Suppressor macrophage treated with lipopolysaccharide for 1 hour (primary cell): ENCODE data around the gene KIF13A.
"Not testable (repeated sequence)": the region's sequence is repeated elsewhere in the genome, so short reads cannot be mapped to it uniquely, and the experiment has no call there.

Experiments used
- DNase-seq, 3 donors: peaks; one replicate each; pipeline ENCODE4 v3.0.0-alpha.2; 2020 to 2022

The KIF13A gene

DNA sequence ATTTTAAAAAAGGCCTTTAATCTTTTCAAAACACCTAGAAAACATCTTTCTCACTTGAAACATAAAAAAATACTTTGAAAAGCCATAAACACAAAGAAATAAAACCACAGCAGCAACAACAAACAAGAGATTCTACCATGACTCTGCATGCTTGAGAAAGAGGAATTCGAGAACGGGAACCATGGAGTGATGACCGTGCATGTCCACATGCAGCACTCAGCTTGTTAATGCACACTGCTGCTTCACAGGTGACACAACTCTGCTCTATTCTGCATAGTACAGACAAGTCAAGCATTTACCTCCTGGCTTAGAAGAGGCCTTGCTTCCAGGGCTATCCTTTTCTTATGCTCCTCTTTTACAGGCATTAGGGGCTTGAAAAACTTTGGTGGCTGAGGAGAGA, 215.8 kb downstream of the KIF13A start:
- peak in 2 of 3 donors; percentile 9 to 33 for DNase-seq

DNA sequence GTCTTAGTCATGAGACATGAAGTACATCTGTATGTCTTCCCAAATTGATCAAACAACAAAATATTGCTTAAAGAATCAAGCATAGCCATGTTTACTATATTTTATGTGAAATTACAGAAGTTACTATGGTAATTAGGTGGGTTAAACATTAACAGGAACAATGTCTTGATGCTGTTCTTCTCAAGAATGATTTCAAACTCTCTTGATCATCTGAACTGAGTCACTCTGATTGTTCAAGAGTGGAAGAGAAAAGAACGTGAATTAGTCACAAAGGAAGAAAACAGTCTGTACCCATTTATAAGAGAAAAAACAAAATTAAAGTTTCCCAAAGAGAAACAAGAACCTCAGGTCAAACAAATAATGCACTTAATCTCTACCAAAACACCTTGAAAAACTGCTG, 218.6 kb downstream of the KIF13A start:
- DNase-seq: peak in 1 of 3 donors; percentile 20

DNA sequence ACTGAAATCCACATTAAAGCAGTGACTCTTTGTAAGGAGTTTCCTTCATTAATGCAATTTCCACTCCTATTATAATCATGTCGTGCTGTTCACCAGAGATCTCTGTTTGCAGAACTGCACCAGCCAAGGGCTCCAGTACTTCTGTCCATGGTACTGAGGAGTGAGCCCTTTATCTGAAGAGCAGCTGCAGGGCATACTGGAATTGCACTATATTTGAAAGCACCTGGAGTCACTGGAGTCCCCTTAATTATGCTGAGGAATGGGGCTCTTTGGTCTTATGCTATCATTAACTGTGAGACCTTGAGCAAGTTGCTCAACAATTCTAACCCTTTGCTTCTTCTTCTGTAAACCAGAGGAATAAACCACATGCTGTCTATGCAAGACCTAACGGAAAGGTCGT, 219.0 kb downstream of the KIF13A start:
- DNase-seq: peak in 1 of 3 donors; percentile 4

DNA sequence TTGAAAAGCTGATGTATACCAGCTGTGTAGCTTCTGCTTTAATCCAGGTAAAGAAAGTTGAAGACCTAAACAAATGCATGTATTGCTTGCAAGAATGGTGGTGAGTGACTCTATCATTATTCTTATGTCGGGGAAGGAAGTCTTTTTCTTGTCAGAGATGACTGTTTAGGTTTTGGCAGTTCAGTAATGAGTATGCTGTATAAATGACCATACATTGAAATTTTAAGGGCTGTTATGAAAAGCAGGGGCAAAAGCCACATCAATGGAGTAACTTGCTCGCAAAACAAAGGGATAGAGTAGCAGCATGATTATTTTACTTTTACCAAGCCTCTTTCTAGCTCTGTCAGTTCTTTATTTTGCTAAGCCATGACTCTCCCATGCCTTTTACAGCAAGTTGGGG, 224.8 kb downstream of the KIF13A start:
- no peak for DNase-seq

DNA sequence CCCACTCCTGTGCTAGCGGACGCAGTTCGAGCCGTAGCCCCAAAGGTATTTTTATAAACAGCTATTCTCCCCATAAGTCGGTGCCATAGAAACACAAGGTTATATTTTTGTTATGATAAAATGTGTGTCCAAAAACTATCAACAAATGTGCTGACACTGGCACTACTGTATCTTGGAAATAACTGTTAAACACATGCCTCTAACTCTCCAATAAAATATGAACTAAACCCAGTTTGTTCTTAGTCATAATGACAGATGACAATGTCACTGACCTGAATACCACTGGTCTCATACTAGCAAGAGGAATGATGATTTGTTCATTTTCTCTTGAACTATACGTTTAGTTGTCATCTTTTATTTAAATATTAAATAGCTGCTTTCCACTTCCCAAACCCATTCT, 229.3 kb downstream of the KIF13A start:
- no peak for DNase-seq

DNA sequence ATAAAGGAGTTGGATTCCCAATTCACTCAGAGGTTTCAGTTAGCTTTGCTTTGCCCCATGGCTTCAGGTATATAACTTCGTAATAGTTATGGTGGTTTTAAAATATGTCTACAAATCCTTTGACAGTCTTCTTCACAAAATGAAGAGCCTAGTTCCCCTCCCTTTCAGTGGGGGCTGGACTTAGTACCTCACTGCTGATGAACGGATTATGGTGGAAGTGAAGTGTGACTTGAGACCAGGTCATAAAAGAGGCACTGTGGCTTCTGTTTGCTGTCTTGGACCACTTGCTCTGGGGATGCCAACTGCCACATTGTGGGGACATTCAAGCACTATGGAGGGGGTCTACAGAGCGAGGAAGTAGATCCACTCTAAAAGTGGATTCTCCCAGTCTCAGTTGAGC, 233.2 kb downstream of the KIF13A start:
- no peak for DNase-seq

DNA sequence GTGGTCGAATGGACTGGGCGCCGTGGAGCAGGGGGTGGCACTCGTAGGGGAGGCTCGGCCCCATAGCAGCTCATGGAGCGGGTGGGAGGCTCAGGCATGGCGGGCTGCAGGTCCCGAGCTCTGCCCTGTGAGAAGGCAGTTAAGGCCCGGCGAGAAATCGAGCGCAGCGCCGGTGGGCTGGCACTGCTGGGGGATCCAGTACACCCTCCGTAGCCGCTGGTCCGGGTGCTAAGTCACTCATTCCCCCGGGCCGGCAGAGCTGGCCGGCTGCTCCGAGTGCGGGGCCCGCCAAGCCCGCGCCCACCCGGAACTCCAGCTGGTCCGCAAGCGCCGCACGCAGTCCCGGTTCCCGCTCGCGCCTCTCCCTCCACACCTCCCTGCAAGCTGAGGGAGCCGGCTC, 242.1 kb downstream of the KIF13A start:
- DNase-seq: not testable (repeated sequence)

DNA sequence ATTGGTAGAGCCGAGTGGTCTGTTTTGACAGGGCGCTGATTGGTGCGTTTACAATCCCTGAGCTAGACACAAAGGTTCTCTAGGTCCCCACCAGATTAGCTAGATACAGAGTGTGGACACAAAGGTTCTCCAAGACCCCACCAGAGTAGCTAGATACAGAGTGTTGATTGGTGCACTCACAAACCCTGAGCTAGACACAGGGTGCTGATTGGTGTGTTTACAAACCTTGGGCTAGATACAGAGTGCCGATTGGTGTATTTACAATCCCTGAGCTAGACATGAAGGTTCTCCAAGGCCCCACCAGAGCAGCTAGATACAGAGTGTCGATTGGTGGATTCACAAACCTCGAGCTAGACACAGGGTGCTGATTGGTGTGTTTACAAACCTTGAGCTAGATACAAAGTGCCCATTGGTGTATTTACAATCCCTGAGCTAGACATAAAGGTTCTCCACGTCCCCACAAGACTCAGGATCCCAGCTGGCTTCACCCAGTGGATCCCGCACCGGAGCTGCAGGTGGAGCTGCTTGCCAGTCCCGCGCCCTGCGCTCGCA, 242.6 kb downstream of the KIF13A start:
- DNase-seq: not testable (repeated sequence)

DNA sequence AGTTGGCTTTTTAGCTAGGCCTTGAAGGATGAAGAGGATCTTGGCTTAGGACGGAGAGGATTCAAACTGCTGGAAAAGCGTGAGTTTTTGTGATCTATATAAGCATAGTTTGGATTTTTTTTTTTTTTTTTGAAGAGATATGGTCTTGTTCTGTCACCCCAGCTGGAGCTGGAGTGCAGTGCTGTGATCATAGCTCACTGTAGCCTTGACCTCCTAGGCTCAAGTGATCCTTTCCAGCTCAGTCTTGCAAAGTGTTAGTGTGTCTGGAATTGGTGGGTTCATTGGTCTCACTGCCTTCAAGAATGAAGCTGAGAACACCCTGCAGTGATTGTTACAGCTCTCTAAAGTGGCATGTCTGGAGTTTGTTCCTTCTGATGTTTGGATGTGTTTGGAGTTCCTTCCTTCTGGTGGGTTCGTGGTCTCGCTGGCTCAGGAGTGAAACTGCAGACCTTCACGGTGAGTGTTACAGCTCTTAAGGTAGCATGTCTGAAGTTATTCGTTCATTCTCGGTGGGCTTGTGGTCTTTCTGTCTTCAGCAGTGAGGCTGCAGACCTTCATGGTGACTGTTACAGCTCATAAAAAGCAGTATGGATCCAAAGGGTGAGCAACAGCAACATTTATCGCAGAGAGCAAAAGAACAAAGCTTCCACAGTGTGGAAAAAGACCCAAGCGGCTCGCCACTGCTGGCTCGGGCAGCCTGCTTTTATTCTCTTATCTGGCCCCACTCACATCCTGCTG, 243.2 kb downstream of the KIF13A start:
- no peak for DNase-seq

DNA sequence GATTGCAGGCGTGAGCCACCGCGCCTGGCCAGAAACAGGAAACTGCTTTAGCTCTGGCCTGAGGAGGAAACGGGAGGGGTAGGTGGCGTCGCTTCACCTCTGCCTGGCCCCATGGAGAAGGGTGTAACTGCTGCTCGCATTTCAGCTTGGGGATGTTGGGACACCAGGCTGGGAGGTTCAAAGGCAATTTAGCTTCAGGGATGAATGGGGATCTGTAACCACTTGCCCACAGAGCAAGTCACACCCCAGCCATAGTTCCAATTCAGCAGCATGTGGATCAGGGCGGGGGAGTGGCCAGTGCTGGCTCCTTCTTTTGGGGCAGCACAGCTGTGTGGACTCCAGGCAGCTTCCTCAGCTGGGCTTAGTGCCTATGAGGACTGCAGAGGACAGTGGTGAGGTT, 245.9 kb downstream of the KIF13A start:
- no peak for DNase-seq

DNA sequence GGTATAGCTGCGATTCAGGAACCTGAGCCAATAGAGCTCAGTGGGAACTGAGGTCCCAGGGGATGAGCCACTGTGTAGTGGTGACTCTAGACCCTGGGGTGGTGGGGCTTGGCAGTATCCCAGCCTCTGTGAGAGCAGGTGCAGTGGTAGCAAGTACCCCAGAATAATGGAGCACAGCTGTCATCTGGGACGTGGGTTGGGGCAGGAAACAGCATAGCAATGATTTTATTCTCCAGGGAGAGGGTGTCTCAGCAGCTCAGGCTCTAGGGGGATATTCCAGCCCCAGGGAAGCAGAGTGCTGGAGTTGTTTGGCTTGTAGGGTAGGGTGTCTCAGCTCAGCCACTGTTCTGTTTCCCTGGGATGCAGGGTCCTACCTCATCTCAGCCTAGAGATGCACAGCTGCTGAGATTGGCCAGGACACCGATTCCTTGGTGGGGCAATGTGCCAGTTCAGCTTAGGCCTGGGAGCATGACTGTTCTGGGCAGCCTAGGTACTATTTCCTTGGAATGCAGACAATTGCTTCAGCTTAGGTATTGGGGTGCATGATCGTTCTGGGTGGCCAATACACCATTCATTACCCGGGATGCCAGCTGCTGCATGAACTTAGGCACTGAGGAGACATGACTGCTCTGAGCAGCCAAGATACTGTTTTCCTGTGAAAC, 246.7 kb downstream of the KIF13A start:
- no peak for DNase-seq

DNA sequence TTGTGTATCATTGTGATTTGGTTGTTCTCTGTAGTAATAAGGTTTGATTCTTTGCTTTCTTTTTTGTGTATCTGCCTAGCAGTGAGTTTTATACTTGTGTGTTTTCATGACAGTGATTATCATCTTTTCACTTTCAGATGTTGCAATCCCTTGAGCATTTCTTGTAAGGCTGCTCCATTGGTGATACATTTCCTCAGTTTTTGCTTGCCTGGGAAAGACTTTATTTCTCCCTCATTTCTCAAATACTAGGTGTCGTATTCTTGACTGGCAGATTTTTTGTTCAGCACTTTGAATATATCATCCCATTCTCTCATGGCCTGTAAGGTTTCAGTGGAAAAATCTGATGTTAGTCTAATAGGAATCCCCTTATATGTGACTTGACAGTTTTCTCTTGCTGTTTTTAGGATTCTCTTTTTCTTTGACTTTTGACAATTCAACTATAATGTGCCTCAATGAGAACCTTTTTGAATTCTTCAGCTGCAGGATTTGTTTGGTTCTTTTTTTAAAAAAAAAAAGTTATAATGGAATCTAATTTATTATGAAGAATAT, 249.7 kb downstream of the KIF13A start:
- no peak for DNase-seq

DNA sequence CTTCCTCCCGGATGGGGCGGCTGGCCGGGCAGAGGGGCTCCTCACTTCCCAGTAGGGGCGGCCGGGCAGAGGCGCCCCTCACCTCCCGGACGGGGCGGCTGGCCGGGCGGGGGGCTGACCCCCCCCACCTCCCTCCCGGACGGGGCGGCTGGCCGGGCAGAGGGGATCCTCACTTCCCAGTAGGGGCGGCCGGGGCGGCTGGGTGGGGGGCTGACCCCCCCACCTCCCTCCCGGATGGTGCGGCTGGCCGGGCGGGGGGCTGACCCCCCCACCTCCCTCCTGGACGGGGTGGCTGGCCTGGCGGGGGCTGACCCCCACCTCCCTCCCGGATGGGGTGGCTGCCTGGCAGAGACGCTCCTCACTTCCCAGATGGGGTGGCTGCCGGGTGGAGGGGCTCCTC, 252.1 kb downstream of the KIF13A start:
- not testable (repeated sequence) for DNase-seq

DNA sequence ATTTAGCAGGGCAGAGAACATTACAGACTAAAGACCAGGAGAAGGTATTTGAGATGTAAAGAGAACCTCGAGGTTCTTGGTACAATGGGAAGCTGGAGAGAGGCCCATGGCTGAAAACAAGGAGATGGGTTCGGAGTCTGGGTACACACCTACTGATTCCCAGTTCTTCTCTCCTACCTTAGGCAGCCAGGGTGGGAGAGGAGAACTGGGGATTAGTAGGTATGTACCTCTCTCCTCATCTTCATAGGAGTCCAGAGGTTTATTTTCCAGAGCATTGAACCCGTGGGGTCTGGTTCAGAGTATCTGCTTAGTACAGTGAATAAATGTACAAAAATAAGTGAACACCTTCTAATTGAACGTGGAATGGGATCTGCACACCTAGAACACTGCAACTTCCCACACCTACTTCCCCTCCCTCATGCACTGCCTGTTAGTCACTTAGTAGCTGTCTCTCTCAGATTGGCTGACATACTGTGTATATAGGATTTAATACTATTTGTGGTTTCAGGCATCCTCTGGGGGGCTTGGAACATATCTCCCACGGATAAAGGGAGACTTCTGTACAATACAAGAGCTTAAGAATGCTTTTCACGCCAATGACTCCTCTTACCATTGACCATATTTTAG, 257.2 kb downstream of the KIF13A start:
- DNase-seq: no peak

DNA sequence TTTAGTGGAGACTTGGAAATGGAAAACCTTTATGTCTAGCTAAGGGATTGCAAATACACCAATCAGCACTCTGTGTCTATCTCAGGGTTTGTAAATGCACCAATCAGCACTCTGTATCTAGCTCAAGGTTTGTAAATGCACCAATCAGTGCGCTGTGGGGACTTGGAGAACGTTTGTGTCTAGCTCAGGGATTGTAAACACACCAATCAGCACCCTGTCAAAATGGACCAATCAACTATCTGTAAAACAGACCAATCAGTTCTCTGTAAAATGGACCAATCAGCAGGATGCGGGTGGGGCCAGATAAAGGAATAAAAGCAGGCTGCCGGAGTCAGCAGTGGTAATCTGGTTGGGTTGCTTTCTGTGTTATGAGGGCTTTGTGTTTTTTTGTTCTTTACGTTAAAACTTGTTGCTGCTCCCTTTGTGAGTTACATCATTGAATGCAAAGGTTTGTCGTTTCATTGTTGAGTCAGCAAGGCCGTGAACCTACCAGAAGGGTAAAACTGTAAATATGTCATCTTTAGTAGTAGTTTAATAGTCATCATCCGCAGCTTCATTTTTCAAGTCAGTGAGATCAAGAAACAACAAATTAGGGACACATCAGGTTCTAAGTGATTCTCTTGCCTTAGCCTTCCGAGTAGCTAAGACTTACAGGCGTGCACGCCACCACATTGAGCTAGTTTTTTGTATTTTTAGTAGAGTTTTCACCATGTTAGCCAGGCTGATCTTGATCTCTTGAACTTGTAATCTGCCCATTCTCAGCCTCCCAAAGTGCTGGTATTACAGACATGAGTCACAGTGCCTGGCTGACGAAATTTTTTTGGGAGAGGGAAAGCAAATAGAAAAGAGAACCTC, 258.0 kb downstream of the KIF13A start:
- DNase-seq: peak in 1 of 3 donors; percentile 11

DNA sequence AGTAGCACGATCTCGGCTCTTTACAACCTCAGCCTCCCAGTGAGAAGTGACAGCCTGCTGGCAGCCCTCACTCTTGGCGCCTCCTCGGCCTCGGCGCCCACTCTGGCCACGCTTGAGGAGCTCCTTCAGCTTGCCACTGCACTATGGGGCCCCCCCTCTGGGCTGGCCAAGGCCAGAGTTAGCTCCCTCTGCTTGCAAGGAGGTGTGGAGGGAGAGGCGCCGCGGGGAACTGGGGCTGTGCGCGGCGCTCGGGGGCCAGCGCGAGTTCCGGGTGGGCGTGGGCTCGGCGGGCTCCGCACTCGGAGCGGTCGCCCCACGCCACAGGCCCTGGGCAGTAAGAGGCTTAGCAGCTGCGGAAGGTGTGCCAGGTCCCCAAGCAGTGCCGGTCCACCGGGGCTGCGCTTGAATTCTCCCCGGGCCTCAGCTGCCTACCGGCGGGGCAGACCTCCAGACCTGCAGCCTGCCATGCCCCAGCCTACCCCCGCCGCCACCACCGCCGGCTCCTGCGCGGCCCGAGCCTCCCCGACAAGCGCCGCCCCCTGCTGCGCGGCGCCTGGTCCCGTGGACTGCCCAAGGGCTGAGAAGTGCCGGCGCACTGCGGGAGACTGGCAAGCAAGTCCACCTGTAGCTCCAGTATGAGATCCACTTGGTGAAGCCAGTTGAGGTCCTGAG, 258.7 kb downstream of the KIF13A start:
- no peak for DNase-seq

DNA sequence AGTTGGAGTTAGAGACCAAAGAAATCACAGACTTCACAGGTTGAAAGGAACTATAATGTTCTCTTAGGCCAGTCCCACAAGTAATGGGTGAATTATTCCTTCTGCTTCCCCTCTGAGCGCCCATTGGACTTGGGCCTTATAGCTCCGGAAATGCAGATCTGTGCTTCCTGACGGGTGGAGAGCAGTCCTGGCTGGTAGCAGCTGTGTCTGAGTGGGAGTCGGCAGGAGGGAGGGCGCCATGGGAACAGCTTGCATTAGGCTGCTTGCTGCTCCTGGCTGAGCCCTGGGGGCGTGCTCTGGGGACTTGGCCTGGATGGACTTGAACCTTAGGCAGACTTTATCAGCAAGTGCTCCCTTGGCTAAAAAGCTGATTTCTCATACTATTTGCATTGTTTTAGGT, 262.4 kb downstream of the KIF13A start:
- peak; percentile 13 to 41 (median 27) for DNase-seq

DNA sequence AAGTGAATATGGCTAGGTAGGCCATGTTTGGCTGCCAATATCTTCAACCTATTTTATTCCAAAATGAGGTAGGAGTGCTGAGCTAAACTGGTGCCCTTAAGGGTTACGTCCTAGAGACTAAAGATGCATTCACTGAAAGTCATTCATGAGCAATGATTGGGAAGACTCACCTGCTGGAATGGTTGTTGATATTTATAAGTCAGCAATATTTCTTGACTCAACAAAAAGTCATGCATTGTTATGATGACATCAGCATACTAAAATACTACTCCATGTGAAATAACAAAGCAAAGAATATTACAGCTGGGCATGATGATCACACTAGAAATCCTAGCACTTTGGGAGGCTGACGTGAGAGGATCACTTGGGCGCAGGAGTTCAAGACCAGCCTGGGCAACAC, 263.1 kb downstream of the KIF13A start:
- no peak for DNase-seq

DNA sequence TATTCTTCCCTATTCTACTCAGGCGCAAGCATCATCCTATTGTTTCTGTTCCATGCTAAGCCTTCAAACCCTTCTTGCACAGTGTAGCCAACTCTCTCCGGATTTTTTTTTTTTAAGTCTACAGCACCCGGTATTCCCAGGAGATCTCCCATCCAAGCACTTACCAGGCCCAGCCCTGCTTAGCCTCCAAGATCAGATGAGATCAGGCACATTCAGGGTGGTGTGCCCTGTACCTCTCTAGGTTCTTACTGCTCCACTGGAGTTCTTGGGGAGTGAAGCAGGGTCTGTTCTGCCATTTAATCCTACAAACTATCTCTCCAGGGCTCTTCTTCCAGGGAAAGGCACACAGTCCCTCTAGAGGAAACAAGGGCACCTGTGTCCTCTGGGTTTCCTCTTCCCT, 265.8 kb downstream of the KIF13A start:
- DNase-seq: no peak

DNA sequence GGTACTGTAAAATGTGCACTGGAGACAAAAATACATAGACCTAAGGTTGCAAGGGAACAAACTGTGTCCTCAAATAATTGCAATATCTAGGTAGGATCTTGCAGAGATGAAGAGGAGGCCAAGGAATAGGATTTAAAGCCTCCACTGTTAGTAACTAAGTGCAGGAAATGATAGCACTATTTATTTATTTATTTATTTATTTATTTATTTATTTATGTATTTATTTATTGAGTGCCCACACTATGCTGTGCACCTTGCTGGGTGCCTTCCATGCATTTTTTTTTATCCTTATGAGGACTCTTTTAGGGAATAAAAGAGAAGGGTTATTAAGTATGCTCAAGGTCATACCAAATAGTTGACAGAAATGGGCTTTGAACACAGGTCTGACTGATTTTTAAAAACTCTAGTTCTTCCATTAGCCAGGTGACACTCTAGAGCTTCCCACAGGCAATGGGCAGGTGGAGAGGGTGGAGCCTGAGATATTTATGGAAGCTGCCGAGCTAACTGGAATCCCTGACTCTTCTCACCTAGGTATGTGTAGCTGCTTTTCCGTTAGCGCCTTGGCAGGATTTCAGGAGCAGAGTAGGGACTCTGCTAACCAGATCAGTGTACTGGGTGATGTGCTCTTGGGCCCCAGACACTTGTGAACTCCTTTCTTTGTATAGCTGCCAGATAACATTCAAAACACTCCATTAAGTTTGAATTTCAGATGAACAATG, 268.0 kb downstream of the KIF13A start:
- no peak for DNase-seq

DNA sequence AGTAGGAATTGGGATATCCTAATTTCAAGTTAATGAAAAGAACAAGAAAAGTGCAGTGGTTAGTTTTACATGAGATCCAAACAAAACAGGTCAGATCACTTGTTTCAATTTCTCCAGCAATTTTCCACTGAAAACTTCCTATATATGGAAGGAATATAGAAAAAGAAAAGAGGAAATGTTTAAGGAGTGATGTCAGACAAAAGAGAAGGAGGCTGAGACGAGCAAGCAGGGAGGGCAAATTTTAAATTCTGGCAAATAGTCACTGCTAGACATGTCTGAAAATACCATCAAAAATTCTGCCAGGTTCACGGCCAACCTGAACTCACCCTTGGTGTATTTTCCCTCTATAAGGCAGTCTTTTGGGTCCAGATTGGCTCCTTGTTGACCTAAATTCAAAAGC, 271.2 kb downstream of the KIF13A start:
- DNase-seq: peak in 1 of 3 donors; percentile 33
